Stimulated activated CD4-positive, alpha-beta T cell treated with anti-CD3 and anti-CD28 coated beads, Interleukin-2, amount 100 ng/mL, for 48 hours (primary cell): ENCODE measurements around the gene ZBTB40.

Experiments
- DNase-seq, 2 donors: peaks; one replicate each; pipeline ENCODE4 v3.0.0-alpha.2; 2020

Gene ZBTB40, protein sequence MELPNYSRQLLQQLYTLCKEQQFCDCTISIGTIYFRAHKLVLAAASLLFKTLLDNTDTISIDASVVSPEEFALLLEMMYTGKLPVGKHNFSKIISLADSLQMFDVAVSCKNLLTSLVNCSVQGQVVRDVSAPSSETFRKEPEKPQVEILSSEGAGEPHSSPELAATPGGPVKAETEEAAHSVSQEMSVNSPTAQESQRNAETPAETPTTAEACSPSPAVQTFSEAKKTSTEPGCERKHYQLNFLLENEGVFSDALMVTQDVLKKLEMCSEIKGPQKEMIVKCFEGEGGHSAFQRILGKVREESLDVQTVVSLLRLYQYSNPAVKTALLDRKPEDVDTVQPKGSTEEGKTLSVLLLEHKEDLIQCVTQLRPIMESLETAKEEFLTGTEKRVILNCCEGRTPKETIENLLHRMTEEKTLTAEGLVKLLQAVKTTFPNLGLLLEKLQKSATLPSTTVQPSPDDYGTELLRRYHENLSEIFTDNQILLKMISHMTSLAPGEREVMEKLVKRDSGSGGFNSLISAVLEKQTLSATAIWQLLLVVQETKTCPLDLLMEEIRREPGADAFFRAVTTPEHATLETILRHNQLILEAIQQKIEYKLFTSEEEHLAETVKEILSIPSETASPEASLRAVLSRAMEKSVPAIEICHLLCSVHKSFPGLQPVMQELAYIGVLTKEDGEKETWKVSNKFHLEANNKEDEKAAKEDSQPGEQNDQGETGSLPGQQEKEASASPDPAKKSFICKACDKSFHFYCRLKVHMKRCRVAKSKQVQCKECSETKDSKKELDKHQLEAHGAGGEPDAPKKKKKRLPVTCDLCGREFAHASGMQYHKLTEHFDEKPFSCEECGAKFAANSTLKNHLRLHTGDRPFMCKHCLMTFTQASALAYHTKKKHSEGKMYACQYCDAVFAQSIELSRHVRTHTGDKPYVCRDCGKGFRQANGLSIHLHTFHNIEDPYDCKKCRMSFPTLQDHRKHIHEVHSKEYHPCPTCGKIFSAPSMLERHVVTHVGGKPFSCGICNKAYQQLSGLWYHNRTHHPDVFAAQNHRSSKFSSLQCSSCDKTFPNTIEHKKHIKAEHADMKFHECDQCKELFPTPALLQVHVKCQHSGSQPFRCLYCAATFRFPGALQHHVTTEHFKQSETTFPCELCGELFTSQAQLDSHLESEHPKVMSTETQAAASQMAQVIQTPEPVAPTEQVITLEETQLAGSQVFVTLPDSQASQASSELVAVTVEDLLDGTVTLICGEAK

DNA sequence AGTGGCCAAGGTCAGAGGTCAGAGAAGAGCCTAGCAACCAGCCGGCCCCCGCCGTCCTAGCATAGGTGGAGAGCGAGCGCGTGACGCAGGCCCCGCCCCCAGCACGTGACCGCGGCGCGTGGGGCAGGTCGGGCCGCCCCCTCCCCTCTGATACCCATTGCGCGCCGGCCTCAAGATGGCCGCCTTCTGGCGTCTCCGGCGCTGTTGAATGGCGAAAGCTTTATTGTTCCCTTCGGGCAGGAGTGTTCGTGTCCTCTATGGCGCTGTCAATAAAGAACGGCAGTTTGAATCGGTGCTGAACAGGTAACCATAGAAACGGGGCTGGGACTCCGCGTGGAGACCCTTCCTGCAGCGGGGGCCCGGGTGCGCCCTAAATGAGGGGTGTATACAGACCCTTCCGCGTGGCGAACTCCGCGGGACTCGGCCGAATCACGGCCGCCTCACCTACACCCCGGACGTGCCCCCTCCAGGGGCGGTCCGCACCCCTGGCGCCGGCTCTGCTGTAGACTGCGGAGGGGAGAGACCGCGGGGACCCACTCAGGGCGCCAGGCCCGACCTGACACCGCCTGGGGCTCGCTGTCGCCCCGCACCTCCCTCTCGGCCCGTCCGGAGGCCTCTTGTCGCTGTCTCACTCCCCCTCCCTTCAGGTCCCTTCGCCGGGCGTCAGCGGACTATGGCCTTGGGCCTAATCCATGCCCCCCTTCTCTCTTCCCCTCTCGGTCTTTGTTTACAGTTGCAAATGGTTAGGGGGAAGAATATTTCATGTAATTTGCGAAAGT lies at the start of gene ZBTB40:
TSS of gene ZBTB40 (plus strand) at position 150 of the 779 bp plus-strand sequence. CDS start 38,098 bp downstream, outside the sequence.
- DNase-seq, result peak; percentile 88 to 92

DNA sequence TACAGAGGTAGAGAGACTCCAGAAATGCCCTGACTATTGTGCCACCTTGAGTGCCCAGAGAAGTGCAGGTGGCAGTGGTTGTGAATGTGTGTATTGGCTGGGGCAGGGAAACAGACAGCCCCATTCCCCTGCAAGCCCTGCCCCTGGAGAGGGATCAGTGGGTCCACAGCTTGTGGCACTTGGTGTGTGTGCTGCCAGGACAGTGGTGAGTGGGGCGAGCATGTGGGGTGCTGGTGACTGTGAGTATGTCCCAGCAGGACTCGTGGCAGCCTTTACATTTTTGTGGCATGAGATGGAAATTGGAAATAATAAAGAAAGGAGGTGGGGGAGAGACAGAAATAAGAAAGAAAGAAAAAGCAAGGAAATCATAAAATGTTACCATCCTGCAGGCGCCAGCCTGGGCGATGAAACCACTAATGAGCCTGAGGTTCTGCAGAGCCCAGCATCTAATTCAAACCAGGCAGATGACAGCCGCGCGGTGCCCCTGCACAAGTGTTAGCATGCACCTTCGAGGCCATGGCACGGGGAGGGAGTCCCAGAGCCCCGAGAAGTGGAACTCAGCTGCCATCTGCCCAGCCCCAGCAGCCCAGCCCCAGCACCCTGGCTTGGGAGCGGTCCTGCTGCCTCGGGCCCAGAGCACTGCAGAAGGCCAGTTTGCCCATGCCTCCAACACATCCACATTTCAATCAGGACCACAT lies 49.1 kb upstream of the ZBTB40 start:
- DNase-seq, result no peak

DNA sequence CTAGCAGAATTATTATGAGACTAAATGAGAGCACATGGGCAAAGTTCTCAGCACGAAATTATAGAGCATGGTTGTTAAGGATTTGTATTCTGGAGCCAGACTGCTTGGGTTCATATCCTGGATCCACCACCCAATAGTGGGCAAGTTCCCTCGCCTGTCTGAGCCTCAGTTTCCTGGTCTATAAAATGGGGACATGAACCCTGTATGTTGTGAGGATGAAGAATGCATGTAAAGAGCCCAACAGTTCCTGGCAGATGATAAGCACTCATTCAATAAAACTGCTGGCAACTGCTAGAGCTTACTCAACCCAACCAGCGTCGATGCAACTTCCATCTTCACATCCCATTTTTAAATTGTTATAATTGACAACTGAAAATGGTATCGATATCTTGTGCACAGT lies 47.2 kb upstream of the ZBTB40 start:
- no peak for DNase-seq

DNA sequence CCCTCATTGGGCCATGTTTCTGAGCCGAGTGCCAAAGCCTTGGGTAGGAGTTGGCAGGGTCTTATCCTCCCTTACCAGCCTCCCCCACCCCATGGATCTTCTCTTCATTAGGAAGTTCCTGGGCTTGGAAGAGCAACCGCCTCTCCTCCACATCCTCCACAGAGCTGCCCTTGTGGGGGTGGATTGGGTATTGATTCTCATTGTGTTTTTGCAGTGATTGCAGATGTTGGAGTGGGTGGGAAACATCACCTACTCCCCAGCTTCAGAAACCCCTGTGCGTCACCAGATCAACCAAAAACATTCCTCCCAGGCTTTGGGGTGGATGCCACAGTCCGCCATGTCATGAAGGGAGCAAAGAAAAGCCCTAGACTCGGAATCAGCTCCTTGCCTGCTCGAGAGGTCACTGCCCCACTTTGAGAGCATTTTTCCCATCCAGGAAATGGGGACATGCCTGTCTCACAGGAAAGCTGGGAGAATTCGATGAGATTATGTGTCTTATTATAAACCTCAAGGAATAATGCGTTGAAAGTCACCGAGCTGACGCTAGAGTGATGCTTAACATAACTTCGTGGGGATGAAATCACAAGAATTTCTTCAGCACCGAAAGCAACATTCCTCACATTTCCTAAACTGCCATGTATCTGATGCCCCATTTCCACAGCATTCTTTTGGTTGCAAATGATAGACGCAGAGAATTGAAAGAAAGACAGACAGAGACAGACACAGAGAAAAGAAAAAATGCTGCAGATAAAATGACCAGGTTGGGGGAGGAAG lies 44.7 kb upstream of the ZBTB40 start:
- no peak for DNase-seq

DNA sequence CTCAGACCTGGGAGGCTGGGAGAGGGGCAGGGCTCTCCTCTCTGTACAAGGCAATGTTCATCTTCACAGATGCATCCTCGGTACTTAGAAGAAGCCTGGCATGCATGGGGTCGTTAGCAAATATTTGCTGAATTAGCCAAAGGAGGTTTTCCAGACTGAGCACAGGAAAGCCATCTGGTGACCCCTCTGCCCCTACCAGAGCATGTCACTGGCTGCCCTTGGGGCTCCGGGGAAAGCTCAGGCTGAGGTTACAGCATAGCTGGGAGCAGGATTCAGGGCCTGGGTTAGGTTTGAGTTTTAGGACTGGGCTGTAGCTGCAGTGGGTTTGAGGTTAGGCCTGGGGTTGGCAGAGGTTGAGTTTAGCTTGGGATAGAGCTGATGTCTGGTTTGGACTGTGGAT lies 43.4 kb upstream of the ZBTB40 start:
- no peak for DNase-seq

DNA sequence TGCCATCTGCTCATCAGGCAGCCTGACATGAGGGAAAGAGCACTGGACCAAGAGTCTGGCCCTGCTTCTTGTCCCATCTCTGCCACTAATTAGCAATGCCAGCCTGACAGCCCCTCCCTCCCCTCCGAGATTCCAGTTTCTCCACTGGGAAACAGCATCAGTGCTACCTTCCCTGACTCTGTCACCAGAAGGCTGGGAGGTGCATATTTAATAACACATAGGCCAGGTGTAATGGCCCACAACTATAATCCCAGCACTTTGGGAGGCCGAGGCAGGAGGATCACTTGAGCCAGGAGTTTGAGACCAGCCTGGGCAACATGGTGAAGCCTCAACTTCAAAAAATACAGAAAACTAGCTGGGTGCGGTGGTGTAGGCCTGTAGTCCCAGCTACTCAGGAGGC lies 41.2 kb upstream of the ZBTB40 start:
- no peak for DNase-seq

DNA sequence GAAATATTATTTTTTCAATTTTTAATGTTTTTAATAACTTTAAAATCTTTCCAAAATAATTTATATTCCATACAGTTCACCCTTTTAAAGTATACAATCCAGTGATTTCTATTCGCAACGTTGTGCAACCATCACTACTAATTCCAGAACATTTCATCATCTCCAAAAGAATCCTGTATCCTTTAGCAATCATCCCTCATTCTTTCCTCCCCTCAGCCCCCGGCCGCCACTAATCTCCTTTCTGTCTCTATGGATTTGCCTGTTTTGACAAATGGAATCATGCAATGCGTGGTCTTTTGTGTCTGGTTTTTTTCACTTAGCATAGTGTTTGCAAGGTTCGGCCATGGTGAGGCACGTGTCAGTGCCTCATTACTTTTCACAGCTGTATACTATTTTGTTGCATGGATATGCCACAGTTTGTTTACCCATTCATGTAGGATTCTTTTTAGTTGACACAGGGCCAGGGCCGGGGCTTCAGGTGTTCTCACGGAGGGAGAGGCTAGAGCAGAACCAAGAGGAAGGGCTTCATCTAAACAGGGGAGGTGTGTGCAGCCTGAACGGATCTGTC lies 40.6 kb upstream of the ZBTB40 start:
- no peak for DNase-seq

DNA sequence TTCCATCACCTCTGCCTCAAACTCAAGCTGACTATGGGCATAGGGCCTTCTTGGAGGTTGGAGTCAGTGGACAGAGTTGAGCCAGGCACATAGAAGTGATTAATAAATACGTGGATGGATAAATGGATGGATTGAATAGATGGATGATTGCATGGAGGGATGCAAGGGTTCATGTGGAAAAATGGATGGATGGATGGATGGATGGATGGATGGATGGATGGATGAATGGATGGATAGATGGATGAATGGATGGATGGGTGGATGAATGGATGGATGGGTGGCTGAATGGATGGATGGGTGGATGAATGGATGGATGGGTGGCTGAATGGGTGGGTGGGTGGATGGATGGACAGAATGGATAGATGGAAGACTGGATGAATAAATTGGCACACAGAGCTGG lies 40.1 kb upstream of the ZBTB40 start:
- no peak for DNase-seq

DNA sequence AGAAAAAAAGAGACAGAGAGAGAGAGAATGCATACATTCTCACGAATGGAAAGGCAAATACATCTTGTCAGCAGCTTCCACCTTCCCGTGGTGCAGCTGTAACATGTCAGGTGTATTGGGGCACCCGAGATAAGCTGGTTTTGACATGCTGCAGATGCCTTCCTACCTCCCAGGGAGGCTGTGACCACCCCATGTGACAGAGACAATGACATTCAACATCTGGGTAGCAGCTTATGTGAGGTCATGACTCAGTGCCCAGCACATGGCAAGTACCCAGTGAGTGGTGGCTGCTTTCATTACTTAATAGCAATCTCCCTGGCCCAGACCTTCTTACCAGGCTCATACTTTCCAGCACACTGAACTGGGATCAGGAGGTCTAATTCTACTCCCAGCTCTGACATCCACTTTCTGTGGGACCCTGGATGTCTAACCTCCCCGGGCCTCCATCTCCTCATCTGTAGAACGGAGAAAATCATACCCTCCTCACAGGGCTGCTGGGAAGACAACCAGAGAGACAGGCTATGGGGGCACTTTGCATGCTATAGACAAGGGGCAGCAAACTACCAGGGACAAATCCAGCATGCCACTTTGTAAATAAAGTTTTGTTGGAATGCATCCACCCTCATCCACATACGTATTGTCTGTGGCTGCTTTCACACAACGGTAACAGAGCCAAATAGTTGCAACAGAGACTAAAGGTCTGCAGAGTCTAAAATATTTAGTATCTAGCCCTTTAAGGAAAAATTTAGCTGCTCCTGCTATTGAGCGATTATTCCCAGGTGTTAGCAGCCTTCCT lies 38.5 kb upstream of the ZBTB40 start:
- DNase-seq, result no peak

DNA sequence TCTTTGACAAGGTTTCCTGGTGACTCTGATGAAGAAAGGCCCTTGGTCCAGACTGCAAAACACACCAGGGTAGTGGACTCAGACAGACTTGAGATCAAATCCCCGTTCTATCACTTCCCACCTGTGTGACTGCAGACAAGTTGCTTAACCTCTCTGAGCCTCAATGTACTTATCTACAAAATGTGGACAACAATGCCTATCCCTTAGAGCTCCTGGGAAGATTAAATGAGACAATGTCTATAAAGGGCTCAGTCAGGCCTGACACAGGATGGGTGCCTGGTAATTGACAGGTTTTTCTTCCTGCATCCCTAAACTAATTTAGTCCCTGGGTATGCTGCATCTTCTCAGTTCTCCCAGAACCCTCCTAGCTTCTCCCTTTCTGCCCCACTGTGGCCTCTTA lies 37.9 kb upstream of the ZBTB40 start:
- DNase-seq, result no peak

DNA sequence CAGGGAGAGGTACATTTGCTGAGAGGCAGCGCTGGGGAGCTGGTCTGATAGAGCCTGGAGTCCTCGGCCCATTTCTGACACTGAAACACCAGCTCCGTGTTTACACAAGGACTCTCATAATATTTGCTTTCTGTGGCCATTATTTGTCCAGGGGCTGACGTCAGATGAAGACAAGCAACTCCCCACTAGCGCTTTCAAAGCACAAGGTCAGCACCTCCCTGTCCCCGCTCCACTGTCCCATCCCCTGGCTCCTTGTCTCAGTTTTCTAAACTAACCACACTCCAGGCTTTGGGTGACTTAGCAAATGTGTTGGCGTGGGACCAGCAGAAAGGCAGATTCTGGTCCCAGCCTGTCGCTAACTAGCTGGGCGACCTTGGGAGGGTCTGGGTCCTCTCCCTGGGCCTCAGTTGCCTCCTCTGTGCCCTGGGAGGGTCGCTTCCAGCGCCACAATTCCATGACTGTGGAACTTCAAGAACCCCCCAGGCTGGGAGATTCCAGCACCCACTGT lies 37.4 kb upstream of the ZBTB40 start:
- DNase-seq, result no peak

DNA sequence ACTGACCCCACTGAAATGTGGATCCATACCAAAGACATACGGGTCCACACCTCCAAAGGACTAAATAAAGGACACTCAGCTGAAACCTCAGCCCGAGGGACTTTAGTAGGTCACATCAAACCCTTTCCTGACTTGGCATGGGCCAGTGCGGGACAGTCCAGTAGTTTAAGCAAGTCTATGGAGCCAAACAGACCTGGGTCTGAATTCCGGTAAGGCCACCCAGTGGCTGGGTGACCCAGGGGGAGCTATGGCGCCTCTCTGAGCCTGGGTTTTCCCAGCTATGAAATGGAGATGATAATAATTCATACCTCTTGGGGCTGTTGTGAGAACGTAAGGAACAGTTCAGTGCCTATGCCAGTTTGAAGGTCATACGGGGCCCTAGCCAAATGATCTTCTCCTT lies 36.2 kb upstream of the ZBTB40 start:
- no peak for DNase-seq

DNA sequence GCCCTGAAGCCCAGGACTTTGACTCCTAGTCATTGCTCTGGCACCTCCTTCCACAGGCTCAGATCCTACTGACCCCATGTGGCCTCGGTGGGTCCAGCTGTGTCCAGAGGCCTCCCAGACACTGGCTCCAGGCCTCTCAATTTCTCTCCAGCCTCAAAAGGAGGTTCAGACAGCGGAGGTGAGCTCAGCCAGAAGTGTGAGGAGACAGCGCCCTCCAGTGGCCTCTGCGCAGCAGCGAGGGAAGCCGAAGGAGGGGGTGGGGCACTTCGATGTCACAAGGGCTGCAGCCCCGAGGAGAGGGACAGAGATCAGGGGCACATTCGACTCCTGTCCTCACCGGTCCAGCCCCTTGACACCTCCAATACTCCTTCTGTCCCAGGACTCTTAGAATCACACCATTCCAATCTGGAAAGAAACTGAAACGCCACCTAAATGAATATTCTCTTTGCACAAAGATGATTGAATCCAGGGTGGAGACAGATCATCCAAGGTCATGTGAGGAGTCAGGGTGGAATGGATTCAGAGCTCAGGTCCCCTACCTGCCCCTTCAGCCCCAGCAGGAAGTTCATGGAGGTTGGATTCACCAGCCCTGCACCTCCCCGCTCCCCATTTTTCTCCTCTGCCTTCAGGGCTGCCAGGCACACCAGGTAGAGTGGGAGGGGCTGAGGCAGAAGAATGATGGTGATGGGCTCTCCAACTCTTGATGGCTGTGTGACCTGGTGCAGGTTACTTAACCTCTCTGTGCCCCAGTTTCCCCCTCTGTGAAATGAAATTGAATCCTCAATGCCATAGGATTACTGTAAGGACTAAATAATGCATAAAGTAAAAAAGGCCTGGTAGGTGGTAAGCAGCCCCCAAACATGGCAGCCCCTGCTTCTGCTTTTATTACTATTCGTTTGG lies 34.8 kb upstream of the ZBTB40 start:
- peak; percentile 75 to 77 for DNase-seq

DNA sequence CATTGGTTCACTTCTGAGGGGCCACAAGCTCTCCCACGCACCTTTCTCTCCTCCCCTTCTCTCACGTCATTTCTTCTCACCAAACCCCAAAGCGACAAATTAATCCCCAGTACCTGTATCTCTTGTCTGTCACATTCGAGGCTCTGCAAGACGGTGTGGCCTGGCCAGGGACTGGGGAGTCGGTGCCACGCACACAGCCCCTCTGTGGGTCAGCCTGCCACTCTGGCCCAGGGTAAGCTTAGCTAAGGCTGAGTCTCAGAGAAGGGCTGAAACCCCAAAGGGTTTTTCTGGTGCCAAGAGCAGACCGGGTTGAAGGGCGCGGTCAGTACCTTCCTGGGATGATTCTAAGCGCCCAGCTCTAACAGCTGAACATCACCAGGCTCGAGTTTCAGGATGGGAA lies 34.2 kb upstream of the ZBTB40 start:
- no peak for DNase-seq

DNA sequence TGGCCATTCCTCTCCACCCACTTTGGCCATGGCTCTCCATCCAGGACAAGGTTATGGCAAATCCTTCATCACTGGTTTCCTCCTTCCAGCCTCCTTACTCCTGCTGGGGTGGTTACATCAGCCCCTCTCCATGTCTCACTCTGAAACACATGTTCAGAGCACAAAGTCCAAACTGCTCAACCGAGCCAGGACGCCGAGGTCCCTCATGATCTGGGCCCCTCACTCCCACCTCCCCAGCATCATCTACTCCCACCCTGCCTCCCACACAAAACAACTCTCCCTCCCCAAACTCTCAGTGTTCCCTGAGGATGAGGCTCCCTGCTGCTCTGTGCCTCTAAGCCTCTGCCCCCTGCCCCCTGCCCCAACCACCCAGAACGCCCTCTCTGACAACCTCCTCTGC lies 33.3 kb upstream of the ZBTB40 start:
- DNase-seq, result no peak

DNA sequence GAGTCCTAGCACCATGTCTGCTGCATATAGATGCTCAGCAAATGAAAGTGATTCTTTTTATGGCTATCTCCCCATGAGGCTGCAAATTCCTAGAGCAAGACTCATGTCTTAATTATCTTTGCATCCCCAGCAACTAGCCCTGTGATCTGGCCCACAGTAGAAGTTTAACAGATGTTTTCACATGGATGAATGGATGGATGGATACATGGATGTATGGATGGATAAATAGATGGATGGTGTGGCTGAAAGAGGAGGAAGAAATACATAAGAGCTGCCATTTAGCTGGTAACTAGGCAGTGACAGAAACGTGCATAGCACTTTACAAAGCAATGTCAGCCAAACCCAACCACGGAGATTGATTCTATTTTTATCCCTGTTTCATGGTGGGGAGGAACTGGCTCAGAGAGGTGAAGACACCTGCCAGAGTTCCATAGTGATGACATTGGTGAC lies 32.7 kb upstream of the ZBTB40 start:
- no peak for DNase-seq

DNA sequence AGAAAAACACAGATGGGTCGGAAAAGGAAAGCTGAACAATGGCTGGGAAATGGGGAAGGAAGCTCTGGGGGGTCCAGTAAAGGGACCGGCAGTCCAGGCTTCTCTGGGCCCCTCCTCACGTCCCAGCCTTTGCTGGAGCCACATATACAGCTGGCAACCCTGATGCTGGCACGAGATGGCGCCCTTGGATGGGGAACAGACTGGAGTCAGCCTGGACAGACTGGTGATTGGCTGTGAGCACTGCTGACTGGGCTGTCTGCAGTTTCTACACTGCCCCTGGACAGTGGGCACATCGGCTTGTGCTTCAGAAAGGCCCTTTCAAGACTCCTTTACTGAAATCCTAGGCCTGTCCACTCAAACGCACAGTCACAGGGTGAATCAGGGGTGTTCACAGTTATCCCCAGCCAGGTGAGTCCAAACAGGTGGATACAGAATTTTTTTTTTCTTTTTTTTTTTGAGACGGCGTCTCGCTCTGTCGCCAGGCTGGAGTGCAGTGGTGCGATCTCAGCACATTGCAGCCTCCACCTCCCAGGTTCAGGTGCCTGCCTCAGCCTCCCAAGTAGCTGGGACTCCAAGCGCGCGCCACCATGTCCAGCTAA lies 31.1 kb upstream of the ZBTB40 start:
- peak; percentile 32 to 48 for DNase-seq

DNA sequence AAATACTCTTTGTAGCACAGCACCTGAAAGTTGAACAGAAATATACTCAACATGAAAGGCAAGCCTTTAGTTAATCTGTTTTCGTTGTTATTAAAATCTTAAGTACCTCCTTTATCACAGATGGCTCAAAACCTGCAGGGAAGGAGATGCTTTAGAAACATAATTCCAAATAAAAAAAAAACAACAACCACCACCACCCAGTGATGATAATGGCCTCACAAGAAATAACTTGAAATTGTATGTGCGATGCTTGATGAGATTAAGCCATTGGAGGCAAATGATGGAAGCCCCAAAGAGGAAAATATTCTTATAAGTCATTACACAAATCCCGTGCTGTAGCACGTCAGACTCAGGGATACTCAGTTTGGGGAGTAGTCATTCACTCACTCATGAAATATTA lies 24.9 kb upstream of the ZBTB40 start:
- no peak for DNase-seq
